HG03066 (cell line): ENCODE data around the gene RASGRP2.

ENCODE experiments used
- ATAC-seq: cut with Tn5 transposase; IDR thresholded peaks from one replicate; pipeline ENCODE4 v1.9.1; 2021; ENCODE audit warnings: low read depth; ENCODE audit not compliant: unreplicated experiment

The RASGRP2 gene

DNA sequence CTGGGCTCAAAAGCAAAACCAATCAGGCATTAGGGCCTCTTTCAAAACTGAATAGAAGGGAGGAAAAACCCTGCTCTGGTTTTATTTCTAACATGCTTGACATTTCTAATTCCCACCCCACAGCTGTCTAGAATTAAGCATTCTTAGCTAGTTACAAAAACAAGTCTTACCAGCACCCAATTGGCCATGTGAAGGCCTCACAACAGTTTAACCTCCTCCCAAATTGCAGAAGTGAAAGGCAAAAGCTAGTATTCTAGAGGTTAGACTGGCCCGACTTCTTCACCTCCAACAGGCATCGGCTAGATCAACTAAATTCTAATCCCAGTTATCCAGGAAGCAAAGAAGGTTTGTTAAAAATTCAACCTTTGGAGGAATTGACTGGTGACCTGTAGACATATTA, 27.9 kb upstream of the RASGRP2 start:
- ATAC-seq: no peak

DNA sequence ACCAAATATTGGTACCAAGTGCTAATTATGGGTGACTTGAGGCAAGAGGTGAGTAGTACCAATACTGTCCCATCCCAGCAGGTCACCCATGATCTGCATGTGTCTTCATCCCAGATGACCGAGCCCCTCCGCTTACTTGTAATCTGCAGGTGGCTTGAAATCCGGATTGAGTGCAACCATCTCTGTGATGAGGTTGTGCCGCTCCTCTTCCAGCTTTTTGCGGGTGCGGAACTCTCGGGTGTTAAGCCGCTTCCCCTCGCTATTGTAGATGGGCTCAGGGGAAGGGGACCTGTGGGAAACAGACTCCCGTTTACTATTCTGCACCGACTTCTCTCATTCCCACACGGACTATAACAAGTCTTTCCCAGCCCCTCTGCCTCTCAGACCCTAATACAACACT, 26.2 kb upstream of the RASGRP2 start:
- no peak for ATAC-seq

GRCh38 chr11:64769283-64769682, 25.3 kb upstream of the RASGRP2 start:
- no peak for ATAC-seq

DNA sequence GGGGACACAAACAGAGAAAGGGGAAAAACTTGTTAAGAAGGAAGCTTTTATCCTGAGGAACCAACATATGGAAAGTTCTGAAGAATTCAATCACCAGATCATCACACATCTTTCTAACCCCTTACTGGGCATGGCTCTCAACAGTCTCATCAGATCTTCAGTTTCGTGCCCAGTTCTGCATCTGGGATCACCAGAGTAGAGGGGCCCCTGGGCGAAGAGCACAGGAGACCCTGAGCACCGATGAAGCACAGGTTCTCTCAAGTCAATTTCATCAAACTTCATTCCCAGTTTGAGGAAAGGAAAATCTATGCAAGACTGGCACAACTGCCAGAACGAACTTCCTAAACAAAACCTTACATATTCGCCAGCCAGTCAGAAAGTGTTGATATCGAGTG, 24.4 kb upstream of the RASGRP2 start:
- ATAC-seq: no peak

GRCh38 chr11:64767344-64768299, 23.7 kb upstream of the RASGRP2 start:
- ATAC-seq: no peak

- ATAC-seq: no peak
Measured at GRCh38 chr11:64766881-64767280, 22.9 kb upstream of the RASGRP2 start.

GRCh38 chr11:64765851-64766665, 22.1 kb upstream of the RASGRP2 start:
- ATAC-seq: no peak

DNA sequence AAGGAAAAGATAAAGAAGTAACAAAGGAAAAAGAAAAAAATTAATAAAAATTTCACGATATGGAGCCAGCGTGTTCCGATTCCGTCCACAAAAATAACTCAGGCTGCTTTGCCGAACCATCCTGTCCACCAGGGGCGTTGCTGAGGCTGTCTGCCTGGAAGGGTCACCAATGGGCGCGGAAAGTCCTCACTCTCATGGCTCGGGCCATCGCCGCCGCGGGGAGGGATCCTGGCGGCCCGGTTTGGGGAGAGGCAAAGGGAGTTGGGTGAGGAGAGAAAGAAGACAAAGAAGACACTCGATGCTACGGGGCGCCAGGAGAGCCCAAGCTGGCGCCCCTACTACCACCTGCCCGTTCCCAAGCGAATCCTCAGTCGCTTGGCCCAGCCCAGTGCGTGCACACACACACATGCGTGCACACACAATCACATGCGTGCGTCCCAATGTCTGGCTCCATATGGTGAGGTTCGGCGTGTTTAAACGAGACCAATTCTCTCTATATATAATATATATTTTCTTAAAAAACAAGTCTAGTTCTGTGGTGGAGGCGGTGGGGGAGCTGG, 21.4 kb upstream of the RASGRP2 start:
- no peak for ATAC-seq

DNA sequence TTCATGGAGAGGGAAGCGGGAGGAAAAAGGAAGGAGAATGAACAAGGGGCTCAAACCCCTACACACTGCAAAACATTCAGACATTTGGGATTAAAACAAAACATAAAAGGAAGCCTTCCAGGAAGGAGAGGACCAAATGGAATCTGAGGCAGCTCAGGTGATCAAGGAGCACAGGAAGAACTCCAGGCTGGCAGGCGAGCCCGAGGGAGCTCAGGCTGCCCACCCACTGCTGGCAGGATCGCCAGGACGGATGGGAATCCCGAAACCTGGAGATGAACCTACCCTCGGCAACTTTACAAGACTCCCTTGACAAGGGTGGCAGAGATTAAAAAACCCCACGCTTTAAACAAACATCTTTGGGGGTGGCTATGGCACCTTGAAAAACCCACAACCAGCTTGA, 20.8 kb upstream of the RASGRP2 start:
- no peak for ATAC-seq

DNA sequence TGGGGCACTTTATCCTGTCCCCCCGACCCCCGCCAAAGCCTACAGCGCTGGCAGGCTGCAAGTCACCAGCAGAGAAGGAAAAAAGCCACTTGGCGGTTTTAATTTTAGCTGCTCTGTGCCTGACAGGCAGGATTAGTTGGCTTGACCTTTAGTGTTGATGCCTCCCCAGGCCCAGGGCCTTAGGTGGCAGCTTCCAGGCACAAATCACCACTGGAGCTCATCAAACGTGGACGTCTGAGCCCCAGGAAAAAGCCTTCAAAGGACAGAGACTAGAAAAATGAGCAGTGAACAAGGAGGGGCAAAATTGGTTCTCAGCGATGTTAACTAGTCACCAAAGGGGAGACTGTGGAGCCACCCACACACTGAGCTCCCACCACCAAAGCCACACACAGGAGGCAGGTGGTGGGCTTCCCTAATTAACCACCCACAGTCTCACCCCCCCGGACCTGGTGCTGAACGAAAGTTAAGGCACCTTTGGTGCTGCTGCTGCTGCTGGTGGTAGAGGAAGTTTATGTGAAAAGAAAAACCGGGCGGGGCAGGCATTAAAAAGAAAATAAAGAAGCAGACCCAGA, 20.2 kb upstream of the RASGRP2 start:
- ATAC-seq: no peak

GRCh38 chr11:64763526-64764039, 19.6 kb upstream of the RASGRP2 start:
- no peak for ATAC-seq

DNA sequence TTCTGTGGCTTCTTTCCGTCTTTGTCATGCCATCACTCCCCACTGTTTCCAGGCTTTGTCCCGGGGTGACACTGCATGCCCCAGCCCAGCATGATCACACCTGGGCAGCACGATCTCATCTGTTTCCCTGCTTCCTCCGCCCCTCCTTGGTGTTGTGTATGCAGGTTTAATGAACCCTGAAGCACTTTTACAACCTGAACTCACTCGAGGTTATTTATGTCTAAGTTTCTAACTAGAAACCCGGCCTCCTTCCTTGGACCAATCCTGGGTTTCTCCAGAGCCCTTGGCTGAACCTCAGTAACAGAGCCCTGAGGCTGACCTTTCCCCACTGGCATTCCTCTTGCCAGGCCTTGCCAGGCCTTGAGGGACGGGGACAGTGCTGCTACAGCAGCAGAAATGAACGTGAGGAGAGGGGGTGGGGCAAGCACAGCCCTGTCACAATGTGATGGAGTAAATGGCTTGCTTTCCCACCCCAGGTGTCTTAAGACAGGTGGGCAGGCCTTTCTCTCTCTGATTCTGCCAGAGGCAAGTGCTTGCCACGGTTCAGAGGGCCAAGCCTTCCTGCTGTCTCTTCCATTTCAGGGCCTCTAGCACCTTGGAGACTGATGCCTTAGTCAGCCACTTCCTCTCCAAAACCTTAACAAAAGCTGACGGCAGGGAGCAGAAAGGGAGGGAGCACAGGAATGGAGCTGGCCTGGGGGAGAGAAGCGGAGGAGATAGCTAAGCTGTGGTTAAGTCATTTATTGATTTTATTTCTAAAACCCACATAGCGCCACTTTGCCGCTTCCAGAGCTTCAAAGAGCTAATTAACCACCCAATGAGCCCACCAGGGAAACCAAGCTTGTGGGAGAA, 19.0 kb upstream of the RASGRP2 start:
- no peak for ATAC-seq

GRCh38 chr11:64762277-64762673, 18.3 kb upstream of the RASGRP2 start:
- ATAC-seq: no peak

GRCh38 chr11:64760759-64761420, 16.9 kb upstream of the RASGRP2 start:
- ATAC-seq: no peak

- ATAC-seq: no peak
Measured at GRCh38 chr11:64759722-64760719, 16.1 kb upstream of the RASGRP2 start, which contains the start of gene PYGM. Gene PYGM, minus strand, starts transcription at chr11:64759974. Its CDS starts 76 bp downstream, at chr11:64759898.

- ATAC-seq: no peak
Measured at GRCh38 chr11:64759131-64759721, 15.3 kb upstream of the RASGRP2 start.

DNA sequence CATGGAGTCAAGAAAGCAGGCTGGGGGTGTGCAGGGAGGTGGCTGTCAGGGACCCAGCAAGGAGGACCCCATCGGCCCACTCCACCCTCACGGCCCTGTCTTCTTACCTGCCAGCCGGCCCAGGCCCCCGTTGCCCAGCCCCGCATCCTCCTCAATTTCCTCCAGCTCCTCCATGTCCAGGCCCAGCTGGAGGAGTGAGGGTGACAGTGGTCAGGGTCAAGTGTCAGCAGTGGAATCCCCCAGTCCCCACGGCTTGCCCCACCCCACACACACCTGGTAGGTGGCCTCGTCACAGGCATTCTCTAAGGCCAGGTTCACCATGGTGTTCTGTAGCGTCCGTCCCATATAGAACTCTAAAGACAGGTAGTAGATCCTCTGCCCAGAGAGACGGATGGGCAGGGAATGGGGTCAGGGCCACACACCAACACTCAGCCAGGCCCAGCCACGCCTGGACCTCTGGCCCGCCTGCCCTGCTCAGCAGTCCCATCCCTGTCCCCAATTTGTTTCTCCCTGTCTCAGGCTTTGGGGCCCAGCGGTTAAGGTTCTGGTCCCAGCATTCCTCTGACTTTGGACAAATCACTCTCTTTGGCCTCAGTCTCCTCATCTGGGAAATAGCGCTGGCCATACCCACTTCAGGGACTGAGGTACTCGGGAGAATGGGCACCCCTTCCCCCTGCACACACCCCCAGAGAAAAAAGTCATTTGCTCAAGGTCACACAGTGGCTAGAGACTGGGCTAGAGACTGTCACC, 14.6 kb upstream of the RASGRP2 start:
- no peak for ATAC-seq
